DOHH2 (cell line): Measurements from ENCODE around the gene RCAN3.
A peak's percentile ranks its signal among the peaks of the same experiment; 100 is the strongest.

Source experiments
- H3F3A ChIP-seq: fragments of 200-600 bp; sonication (generic), shearing (Covaris generic); 2 replicates; pipeline ENCODE4 v1.6.0; 2016; ENCODE audit warnings: antibody characterized with exemption, mild to moderate bottlenecking; ENCODE audit not compliant: control insufficient read depth, insufficient read depth
- H3K27ac ChIP-seq: fragments of 200-600 bp; sonication (generic); 2 replicates; pipeline ENCODE4 v1.5.1; 2014; ENCODE audit warnings: low read depth, mild to moderate bottlenecking, low read length, moderate library complexity
- H3K27me3 ChIP-seq: fragments of 200-600 bp; sonication (generic); 2 replicates; pipeline ENCODE4 v1.6.1; 2014; ENCODE audit warnings: mild to moderate bottlenecking, low read length, mixed read lengths; ENCODE audit not compliant: control insufficient read depth
- H3K36me3 ChIP-seq: fragments of 200-600 bp; sonication (generic); 2 replicates; pipeline ENCODE4 v1.6.1; 2014; ENCODE audit warnings: mild to moderate bottlenecking, low read length, moderate library complexity, mixed read lengths; ENCODE audit not compliant: control insufficient read depth
- H3K4me1 ChIP-seq: fragments of 200-600 bp; sonication (generic); 2 replicates; pipeline ENCODE4 v1.6.1; 2014; ENCODE audit warnings: mild to moderate bottlenecking, low read length, mixed read lengths; ENCODE audit not compliant: control insufficient read depth
- H3K4me2 ChIP-seq: fragments of 200-600 bp; sonication (generic); 2 replicates; pipeline ENCODE4 v1.6.0; 2014; ENCODE audit warnings: mild to moderate bottlenecking, low read length, moderate library complexity
- H3K4me3 ChIP-seq: fragments of 200-600 bp; sonication (generic); 2 replicates; pipeline ENCODE4 v1.5.1; 2014; ENCODE audit warnings: mild to moderate bottlenecking, low read length, mixed read lengths
- H3K79me2 ChIP-seq: fragments of 200-600 bp; sonication (generic); 2 replicates; pipeline ENCODE4 v1.6.1; 2014; ENCODE audit warnings: mild to moderate bottlenecking, low read length, mixed read lengths; ENCODE audit not compliant: control insufficient read depth
- H3K9me2 ChIP-seq: fragments of 200-600 bp; sonication (generic); replicated peaks from 2 replicates; pipeline ENCODE4 v1.6.1; 2014; ENCODE audit warnings: mild to moderate bottlenecking, low read length, mixed read lengths; ENCODE audit not compliant: control insufficient read depth
- H3K9me3 ChIP-seq: fragments of 200-600 bp; sonication (generic); 2 replicates; pipeline ENCODE4 v1.6.1; 2014; ENCODE audit warnings: antibody characterized with exemption, low read length, mixed read lengths; ENCODE audit not compliant: control insufficient read depth, insufficient read depth
- H4K20me1 ChIP-seq: fragments of 200-600 bp; sonication (generic); 2 replicates; pipeline ENCODE4 v1.6.0; 2014; ENCODE audit warnings: low read depth, mild to moderate bottlenecking, antibody characterized with exemption, low read length, moderate library complexity; ENCODE audit not compliant: control insufficient read depth, insufficient read depth
- CTCF ChIP-seq: fragments of 200-600 bp; sonication (generic); IDR thresholded peaks from one replicate; pipeline ENCODE4 v1.5.1; 2014; ENCODE audit warnings: antibody characterized with exemption, mild to moderate bottlenecking, low read depth, low read length; ENCODE audit not compliant: poor library complexity, severe bottlenecking
- EZH2phosphoT487 ChIP-seq: fragments of 200-600 bp; sonication (generic); IDR thresholded peaks from 2 replicates; pipeline ENCODE4 v1.6.1; 2017; ENCODE audit warnings: borderline replicate concordance, mild to moderate bottlenecking, antibody characterized with exemption, low read length, moderate library complexity, mixed read lengths

Gene RCAN3

DNA sequence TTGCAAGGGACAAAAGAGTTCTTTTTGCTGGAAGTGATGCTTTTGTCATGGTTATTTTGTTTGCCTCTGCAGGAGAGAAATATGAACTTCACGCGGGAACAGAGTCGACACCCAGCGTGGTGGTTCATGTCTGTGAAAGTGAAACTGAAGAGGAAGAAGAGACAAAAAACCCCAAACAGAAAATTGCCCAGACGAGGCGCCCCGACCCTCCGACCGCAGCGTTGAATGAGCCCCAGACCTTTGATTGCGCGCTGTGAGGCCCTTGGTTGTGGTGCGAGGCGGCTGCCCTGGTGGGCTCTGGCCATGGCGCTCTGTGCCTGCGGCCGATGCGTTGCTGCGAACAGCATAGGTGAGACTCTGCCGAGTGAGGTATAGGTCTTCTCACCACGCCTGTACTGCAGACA, 32.4 kb downstream of the RCAN3 start:
- H3K9me2 ChIP-seq: no peaks in the 10 kb centered on the region
- H3K9me3 ChIP-seq: no peaks in the 10 kb centered on the region
- no peaks in the 10 kb centered on the region for H3K27me3 ChIP-seq
- H3K4me2 ChIP-seq: peak overlapping the region; percentile 83
- peaks cover 53% of the 10 kb centered on the region for H3F3A ChIP-seq
- H3K27ac ChIP-seq: peak overlapping the region; percentile 85
- no peaks in the 10 kb centered on the region for H3K79me2 ChIP-seq
- peaks cover 70% of the 10 kb centered on the region for H3K4me1 ChIP-seq
- TF ChIP-seq EZH2phosphoT487 (no peak), CTCF (no peak)
- H3K4me3 ChIP-seq: peak overlapping the region; percentile 70
- H3K36me3 ChIP-seq: peaks cover 10% of the 10 kb centered on the region
- H4K20me1 ChIP-seq: no peaks in the 10 kb centered on the region

DNA sequence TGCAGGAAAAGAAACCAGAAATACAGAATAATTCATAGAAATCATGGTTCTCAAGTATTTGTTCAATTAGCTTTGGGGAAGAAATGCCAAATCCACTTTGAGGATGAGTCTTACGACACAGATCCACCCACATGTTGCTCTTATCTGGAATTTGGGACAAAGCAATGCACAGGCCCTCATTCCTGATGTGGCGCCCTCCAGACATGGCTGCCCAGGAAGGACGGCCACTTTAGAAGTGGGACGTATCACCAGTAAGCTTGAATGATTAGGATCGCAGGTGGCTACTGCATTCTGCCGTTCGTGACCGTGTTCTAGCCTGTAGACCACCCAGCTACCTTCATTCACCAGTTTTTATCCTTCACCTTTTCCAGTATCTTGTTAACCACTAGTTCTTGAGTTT, 33.1 kb downstream of the RCAN3 start:
- no peaks in the 10 kb centered on the region for H3K9me3 ChIP-seq
- no peaks in the 10 kb centered on the region for H3K79me2 ChIP-seq
- peaks cover 77% of the 10 kb centered on the region for H3K4me1 ChIP-seq
- TF ChIP-seq CTCF (no peak), EZH2phosphoT487 (no peak)
- H3K27ac ChIP-seq: peak overlapping the region; percentile 85
- H3K27me3 ChIP-seq: no peaks in the 10 kb centered on the region
- H3K4me3 ChIP-seq: peak overlapping the region; percentile 70
- peaks cover 10% of the 10 kb centered on the region for H3K36me3 ChIP-seq
- no peaks in the 10 kb centered on the region for H4K20me1 ChIP-seq
- H3F3A ChIP-seq: peaks cover 53% of the 10 kb centered on the region
- H3K4me2 ChIP-seq: peak overlapping the region; percentile 83
- no peaks in the 10 kb centered on the region for H3K9me2 ChIP-seq

GRCh38 chr1:24536391-24536840, 33.8 kb downstream of the RCAN3 start:
- no peaks in the 10 kb centered on the region for H4K20me1 ChIP-seq
- no peaks in the 10 kb centered on the region for H3K9me3 ChIP-seq
- peak overlapping the region; percentile 70 for H3K4me3 ChIP-seq
- peaks cover 84% of the 10 kb centered on the region for H3K4me1 ChIP-seq
- H3K4me2 ChIP-seq: peak overlapping the region; percentile 83
- TF ChIP-seq CTCF (no peak), EZH2phosphoT487 (no peak)
- peak overlapping the region; percentile 85 for H3K27ac ChIP-seq
- H3K79me2 ChIP-seq: no peaks in the 10 kb centered on the region
- peaks cover 10% of the 10 kb centered on the region for H3K36me3 ChIP-seq
- no peaks in the 10 kb centered on the region for H3K9me2 ChIP-seq
- peaks cover 46% of the 10 kb centered on the region for H3F3A ChIP-seq
- no peaks in the 10 kb centered on the region for H3K27me3 ChIP-seq
